ENCODE data around the gene SOX5. TPM values are rescaled to one million over a fixed set of nuclear protein-coding genes. Genes with fewer than 3 reads are reported as not detected.

Gene SOX5
- total RNA-seq, 1 experiment from 2014 or later, result 0.52 TPM

DNA sequence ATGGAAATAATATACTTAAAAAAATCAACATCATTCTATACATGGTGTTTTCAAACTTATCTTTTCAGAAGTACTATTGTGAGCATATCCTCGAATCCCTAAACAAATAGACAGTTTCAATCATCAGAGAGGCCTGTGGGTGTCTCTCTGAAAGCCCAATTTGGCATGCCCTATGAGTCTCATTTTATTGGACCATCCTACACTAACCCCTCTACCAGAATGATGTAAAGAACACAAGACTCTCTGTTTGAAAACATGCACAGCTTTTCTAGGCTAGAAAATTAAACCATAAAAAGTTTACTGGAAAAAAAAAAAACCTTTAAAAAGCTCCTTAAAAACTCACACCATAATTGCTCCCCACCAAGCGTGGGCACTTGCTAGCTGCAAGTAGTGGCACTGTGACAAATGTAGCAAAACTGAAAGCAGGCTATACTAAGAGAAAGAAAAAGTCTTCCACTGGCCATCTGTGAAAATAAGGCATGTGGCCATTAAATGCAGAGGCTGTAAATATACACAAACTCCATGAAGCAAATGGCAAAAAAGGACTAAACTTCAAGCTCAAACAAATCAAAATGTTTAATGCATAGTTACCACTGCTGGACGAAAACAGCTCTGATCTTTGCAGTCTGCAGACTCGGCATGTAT, 394.2 kb downstream of the SOX5 start:
- intact Hi-C loops (cut with micrococcal nuclease), result no loop called here
- no peak overlapping the region for H3K4me2 ChIP-seq (ENCODE audit: low read length)
- no peaks in the 10 kb centered on the region for H3K79me2 ChIP-seq (ENCODE audit: insufficient read depth, low read length)
- no peaks in the 10 kb centered on the region for H3K9me2 ChIP-seq (ENCODE audit: insufficient read depth)
- ChIA-PET RAD21 (ENCODE audit: low non-redundant PET in 1 of 2, low total read pairs in 2 of 2, uncharacterized antibody in 2 of 2, unreplicated experiment in 2 of 2) (no interaction called here), CTCF (no interaction called here), POLR2A (no interaction called here)
- no peaks in the 10 kb centered on the region for H4K20me1 ChIP-seq (ENCODE audit: insufficient read depth)
- TF ChIP-seq ZFX (IDR thresholded peaks at IDR 0.05), result no peak
- no peak for TF ChIP-seq CBX3 (IDR thresholded peaks at IDR 0.05; ENCODE audit: low read depth)
- TF ChIP-seq, protein P1, sequence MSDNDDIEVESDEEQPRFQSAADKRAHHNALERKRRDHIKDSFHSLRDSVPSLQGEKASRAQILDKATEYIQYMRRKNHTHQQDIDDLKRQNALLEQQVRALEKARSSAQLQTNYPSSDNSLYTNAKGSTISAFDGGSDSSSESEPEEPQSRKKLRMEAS (IDR thresholded peaks at IDR 0.05), result no peak
- no peak for TF ChIP-seq SP1 (IDR thresholded peaks at IDR 0.05; ENCODE audit: low read depth)
- TF ChIP-seq CEBPB (IDR thresholded peaks at IDR 0.05; ENCODE audit: low read depth), result no peak
- TF ChIP-seq, protein P2, sequence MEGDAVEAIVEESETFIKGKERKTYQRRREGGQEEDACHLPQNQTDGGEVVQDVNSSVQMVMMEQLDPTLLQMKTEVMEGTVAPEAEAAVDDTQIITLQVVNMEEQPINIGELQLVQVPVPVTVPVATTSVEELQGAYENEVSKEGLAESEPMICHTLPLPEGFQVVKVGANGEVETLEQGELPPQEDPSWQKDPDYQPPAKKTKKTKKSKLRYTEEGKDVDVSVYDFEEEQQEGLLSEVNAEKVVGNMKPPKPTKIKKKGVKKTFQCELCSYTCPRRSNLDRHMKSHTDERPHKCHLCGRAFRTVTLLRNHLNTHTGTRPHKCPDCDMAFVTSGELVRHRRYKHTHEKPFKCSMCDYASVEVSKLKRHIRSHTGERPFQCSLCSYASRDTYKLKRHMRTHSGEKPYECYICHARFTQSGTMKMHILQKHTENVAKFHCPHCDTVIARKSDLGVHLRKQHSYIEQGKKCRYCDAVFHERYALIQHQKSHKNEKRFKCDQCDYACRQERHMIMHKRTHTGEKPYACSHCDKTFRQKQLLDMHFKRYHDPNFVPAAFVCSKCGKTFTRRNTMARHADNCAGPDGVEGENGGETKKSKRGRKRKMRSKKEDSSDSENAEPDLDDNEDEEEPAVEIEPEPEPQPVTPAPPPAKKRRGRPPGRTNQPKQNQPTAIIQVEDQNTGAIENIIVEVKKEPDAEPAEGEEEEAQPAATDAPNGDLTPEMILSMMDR (IDR thresholded peaks at IDR 0.05 in 2 of 3, conservative IDR thresholded peaks at IDR 0.05 in 1 of 3; ENCODE audit: borderline replicate concordance in 1 of 3, insufficient read depth in 1 of 3, low read depth in 2 of 3, low read length in 2 of 3), result no peak
- TF ChIP-seq EZH2phosphoT487 (IDR thresholded peaks at IDR 0.05; ENCODE audit: borderline replicate concordance), result no peak
- TF ChIP-seq ELF1 (IDR thresholded peaks at IDR 0.05; ENCODE audit: borderline replicate concordance, low read depth), result no peak
- no peak for TF ChIP-seq POLR2AphosphoS5 (IDR thresholded peaks at IDR 0.05; ENCODE audit: low read depth, low read length)
- TF ChIP-seq RAD21 (IDR thresholded peaks at IDR 0.05; ENCODE audit: low read depth), result no peak
- TF ChIP-seq, protein P3, sequence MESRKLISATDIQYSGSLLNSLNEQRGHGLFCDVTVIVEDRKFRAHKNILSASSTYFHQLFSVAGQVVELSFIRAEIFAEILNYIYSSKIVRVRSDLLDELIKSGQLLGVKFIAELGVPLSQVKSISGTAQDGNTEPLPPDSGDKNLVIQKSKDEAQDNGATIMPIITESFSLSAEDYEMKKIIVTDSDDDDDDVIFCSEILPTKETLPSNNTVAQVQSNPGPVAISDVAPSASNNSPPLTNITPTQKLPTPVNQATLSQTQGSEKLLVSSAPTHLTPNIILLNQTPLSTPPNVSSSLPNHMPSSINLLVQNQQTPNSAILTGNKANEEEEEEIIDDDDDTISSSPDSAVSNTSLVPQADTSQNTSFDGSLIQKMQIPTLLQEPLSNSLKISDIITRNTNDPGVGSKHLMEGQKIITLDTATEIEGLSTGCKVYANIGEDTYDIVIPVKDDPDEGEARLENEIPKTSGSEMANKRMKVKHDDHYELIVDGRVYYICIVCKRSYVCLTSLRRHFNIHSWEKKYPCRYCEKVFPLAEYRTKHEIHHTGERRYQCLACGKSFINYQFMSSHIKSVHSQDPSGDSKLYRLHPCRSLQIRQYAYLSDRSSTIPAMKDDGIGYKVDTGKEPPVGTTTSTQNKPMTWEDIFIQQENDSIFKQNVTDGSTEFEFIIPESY (IDR thresholded peaks at IDR 0.05; ENCODE audit: extremely low read depth, insufficient replicate concordance, low read length), result no peak
- TF ChIP-seq POLR2A (IDR thresholded peaks at IDR 0.05; ENCODE audit: borderline replicate concordance, extremely low read depth, insufficient read depth, insufficient read length), result no peak
- no peak for TF ChIP-seq TCF7L2 (IDR thresholded peaks at IDR 0.05; ENCODE audit: borderline replicate concordance, extremely low read depth, insufficient read depth, insufficient read length)
- TF ChIP-seq FOSL1 (IDR thresholded peaks at IDR 0.05; ENCODE audit: low read depth), result no peak
- TF ChIP-seq EZH2 (IDR thresholded peaks at IDR 0.05), result no peak
- no peak overlapping the region for H3K4me3 ChIP-seq (replicated peaks in 1 of 2; ENCODE audit: low read depth in 1 of 2, low read length in 2 of 2)
- no peak overlapping the region for H3K9ac ChIP-seq (ENCODE audit: low read length)
- no peak overlapping the region for H3K27ac ChIP-seq (ENCODE audit: low read depth, low read length)
- ATAC-seq, result no peak
- no peaks in the 10 kb centered on the region for H3K4me1 ChIP-seq (ENCODE audit: control insufficient read depth in 1 of 2, insufficient read depth in 2 of 2, low read length in 2 of 2)
- H2AFZ ChIP-seq (ENCODE audit: low read depth, low read length, poor library complexity, severe bottlenecking), result no peak overlapping the region
- no peak for DNase-seq (ENCODE audit: low read depth, low spot score)
- no TSS peak for BruUV-seq (replicated peaks)
- peaks cover 8 to 16% of the 10 kb centered on the region in 2 experiments; a peak in 2 of 4 replicates for H3K9me3 ChIP-seq (ENCODE audit: control insufficient read depth in 1 of 2, insufficient read depth in 1 of 2, low read depth in 1 of 2, low read length in 2 of 2)
- no peaks in the 10 kb centered on the region for H3K36me3 ChIP-seq (ENCODE audit: control insufficient read depth in 1 of 2, insufficient read depth in 2 of 2, low read length in 2 of 2)
- H3K27me3 ChIP-seq (ENCODE audit: insufficient read depth, low read length), result no peaks in the 10 kb centered on the region
